Natural killer cell (primary cell): ENCODE results near the gene COX7C. TPM values are rescaled to one million over a fixed set of nuclear protein-coding genes. Genes with fewer than 3 reads are reported as not detected.

Experiments used
- ATAC-seq, 3 donors: fragments of 150-1000 bp in 2 of 3; fragments of 200-7000 bp in 1 of 3; cut with Tn5 transposase; 1 replicate in 1 of 3; 2 replicates in 2 of 3; pipeline ENCODE4 v1.10.0; 2021; ENCODE audit warnings: mild to moderate bottlenecking in 2 of 3, moderate library complexity in 2 of 3
- DNase-seq, 2 donors: peaks; one replicate each; pipeline versions ENCODE4 v3.0.0 to v3.0.0-alpha.2; 2013 to 2021; ENCODE audit warnings: mixed read lengths in 1 of 2
- H3K27ac ChIP-seq: one replicate; pipeline ENCODE4 v1.5.1; 2013; ENCODE audit warnings: mild to moderate bottlenecking, low read length
- H3K27me3 ChIP-seq: one replicate; pipeline ENCODE4 v1.6.1; 2013; ENCODE audit warnings: low read length; ENCODE audit not compliant: control insufficient read depth, insufficient read depth
- H3K36me3 ChIP-seq: one replicate; pipeline ENCODE4 v1.6.1; 2013; ENCODE audit warnings: low read length; ENCODE audit not compliant: control insufficient read depth, insufficient read depth
- H3K4me1 ChIP-seq: one replicate; pipeline ENCODE4 v1.6.1; 2013; ENCODE audit warnings: low read length; ENCODE audit not compliant: control insufficient read depth, insufficient read depth
- H3K4me3 ChIP-seq: one replicate; pipeline ENCODE4 v1.5.1; 2013; ENCODE audit warnings: low read length
- H3K9me3 ChIP-seq: one replicate; pipeline ENCODE4 v1.6.1; 2013; ENCODE audit warnings: low read length; ENCODE audit not compliant: control insufficient read depth, insufficient read depth
- H3K27ac Mint-ChIP-seq, 2 donors: one replicate each; pipeline ENCODE4 v1.8.0; 2022; ENCODE audit warnings: mild to moderate bottlenecking in 2 of 2, mixed read lengths in 2 of 2, moderate library complexity in 1 of 2
- H3K27me3 Mint-ChIP-seq, 2 donors: one replicate each; pipeline ENCODE4 v1.8.0; 2022; ENCODE audit warnings: low read depth in 2 of 2, mixed read lengths in 2 of 2
- H3K36me3 Mint-ChIP-seq: one replicate; pipeline ENCODE4 v1.8.0; 2022; ENCODE audit warnings: mixed read lengths
- H3K4me1 Mint-ChIP-seq, 2 donors: one replicate each; pipeline ENCODE4 v1.8.0; 2022; ENCODE audit warnings: mixed read lengths in 2 of 2
- H3K4me3 Mint-ChIP-seq: one replicate; pipeline ENCODE4 v1.8.0; 2022; ENCODE audit warnings: mild to moderate bottlenecking, moderate library complexity, mixed read lengths
- H3K9me3 Mint-ChIP-seq, 2 donors: one replicate each; pipeline ENCODE4 v1.8.0; 2022; ENCODE audit warnings: mixed read lengths in 2 of 2
- CTCF ChIP-seq: fragments of 200-600 bp; IDR thresholded peaks from one replicate; pipeline ENCODE4 v1.8.0; 2022; ENCODE audit warnings: antibody characterized with exemption
- WGBS: methylation state at CpG from one replicate; pipeline ENCODE4 v1.1.7; 2013; ENCODE audit warnings: missing lambda C conversion rate; ENCODE audit not compliant: insufficient coverage; 5-methylcytosine and 5-hydroxymethylcytosine counted together
- intact Hi-C: fragments of 100-400 bp; cut with micrococcal nuclease; formaldehyde crosslinking; loops from one replicate; pipeline ENCODE4 v1.14.2; 2022
- total RNA-seq, 4 donors: library from RNA; stranded (reverse); fragments of 120-200 nt in 1 of 4; gene quantifications; one replicate each; pipeline versions ENCODE4 v1.2.3 to v1.2.4, GENCODE V29; 2013 to 2022

COX7C gene
- total RNA-seq, 3 donors from 2014 or later (not counting 1 experiment from before 2014, with no cell fraction given): 237 to 264 (median 250) TPM

- Histone ChIP-seq H3K36me3 (no peaks in the 10 kb centered on the region), H3K4me1 (no peaks in the 10 kb centered on the region), H3K27ac (no peak overlapping the region), H3K9me3 (no peaks in the 10 kb centered on the region), H3K27me3 (peaks cover 4% of the 10 kb centered on the region), H3K4me3 (no peak overlapping the region)
- H3K9me3 Mint-ChIP-seq: no peaks in the 10 kb centered on the region
- DNase-seq: no peak
- WGBS: no CpG with 5 or more reads among the region's 2 CpGs
- H3K36me3 Mint-ChIP-seq: no peaks in the 10 kb centered on the region
- H3K27ac Mint-ChIP-seq: no peak overlapping the region
- TF ChIP-seq CTCF: no peak
- H3K4me1 Mint-ChIP-seq: no peaks in the 10 kb centered on the region
- ATAC-seq: no peak
- intact Hi-C loops: no loop called here
- no peak overlapping the region for H3K4me3 Mint-ChIP-seq
- peaks cover 6 to 12% of the 10 kb centered on the region in 2 donors for H3K27me3 Mint-ChIP-seq
Observed at GRCh38 chr5:86640998-86641397, 23.3 kb downstream of the COX7C start.

GRCh38 chr5:86644843-86645242 is 27.1 kb downstream of the COX7C start:
- H3K4me1 Mint-ChIP-seq: no peaks in the 10 kb centered on the region
- no peak overlapping the region for H3K27ac Mint-ChIP-seq

GRCh38 chr5:86645885-86646284 is 28.1 kb downstream of the COX7C start:
- peaks cover 0 to 2% of the 10 kb centered on the region in 2 donors for H3K9me3 Mint-ChIP-seq
- intact Hi-C loops: no loop called here
- H3K4me1 Mint-ChIP-seq: no peaks in the 10 kb centered on the region
- Histone ChIP-seq H3K36me3 (no peaks in the 10 kb centered on the region), H3K9me3 (no peaks in the 10 kb centered on the region), H3K4me3 (no peak overlapping the region), H3K27me3 (no peaks in the 10 kb centered on the region), H3K27ac (no peak overlapping the region), H3K4me1 (no peaks in the 10 kb centered on the region)
- TF ChIP-seq CTCF: no peak
- DNase-seq: no peak
- H3K27ac Mint-ChIP-seq: no peak overlapping the region
- no peak for ATAC-seq
- peaks cover 14 to 18% of the 10 kb centered on the region in 2 donors for H3K27me3 Mint-ChIP-seq
- no peaks in the 10 kb centered on the region for H3K36me3 Mint-ChIP-seq
- H3K4me3 Mint-ChIP-seq: no peak overlapping the region

More at GRCh38 chr5:86644843-86645242, 27.1 kb downstream of the COX7C start:
- H3K4me1 ChIP-seq: no peaks in the 10 kb centered on the region
- WGBS: 94% methylated on average over 3 of the region's 3 CpGs
- no peak overlapping the region for H3K27ac ChIP-seq
- Mint-ChIP-seq H3K36me3 (no peaks in the 10 kb centered on the region), H3K27me3 (peaks cover 14 to 18% of the 10 kb centered on the region in 2 donors), H3K4me3 (no peak overlapping the region), H3K9me3 (peaks cover 0 to 2% of the 10 kb centered on the region in 2 donors)
- no peak overlapping the region for H3K4me3 ChIP-seq
- no peaks in the 10 kb centered on the region for H3K36me3 ChIP-seq
- intact Hi-C loops: no loop called here
- no peaks in the 10 kb centered on the region for H3K27me3 ChIP-seq
- DNase-seq: no peak
- ATAC-seq: no peak
- no peak for TF ChIP-seq CTCF
- no peaks in the 10 kb centered on the region for H3K9me3 ChIP-seq

- H3K4me3 ChIP-seq: no peak overlapping the region
- no peaks in the 10 kb centered on the region for H3K9me3 ChIP-seq
- Mint-ChIP-seq H3K4me3 (no peak overlapping the region), H3K9me3 (peaks cover 0 to 2% of the 10 kb centered on the region in 2 donors), H3K36me3 (no peaks in the 10 kb centered on the region), H3K4me1 (no peaks in the 10 kb centered on the region), H3K27ac (no peak overlapping the region), H3K27me3 (peaks cover 16 to 18% of the 10 kb centered on the region in 2 donors)
- H3K36me3 ChIP-seq: no peaks in the 10 kb centered on the region
- H3K27ac ChIP-seq: no peak overlapping the region
- intact Hi-C loops: no loop called here
- H3K27me3 ChIP-seq: no peaks in the 10 kb centered on the region
- ATAC-seq (no peak), DNase-seq (no peak)
- no peaks in the 10 kb centered on the region for H3K4me1 ChIP-seq
- WGBS: 93% methylated on average over 1 of the region's 1 CpG
- TF ChIP-seq CTCF: no peak
Observed at GRCh38 chr5:86646671-86647070, 28.9 kb downstream of the COX7C start.
